IPS DF 6.9 (cell line): ENCODE data around the gene MATCAP1.

Experiments used
- DNase-seq: peaks from one replicate; pipeline ENCODE4 v3.0.0-alpha.2; 2013; ENCODE audit warnings: low read depth, low spot score
- H3K27ac ChIP-seq: one replicate; pipeline ENCODE4 v1.5.1; 2013; ENCODE audit warnings: low read length, control low read depth
- H3K27me3 ChIP-seq: 2 replicates; pipeline ENCODE4 v1.6.1; 2013; ENCODE audit warnings: mild to moderate bottlenecking, low read length; ENCODE audit not compliant: control insufficient read depth, insufficient read depth
- H3K36me3 ChIP-seq: 2 replicates; pipeline ENCODE4 v1.6.1; 2013; ENCODE audit warnings: low read length; ENCODE audit not compliant: control insufficient read depth, insufficient read depth
- H3K4me1 ChIP-seq: 2 replicates; pipeline ENCODE4 v1.6.1; 2013; ENCODE audit warnings: low read length; ENCODE audit not compliant: control insufficient read depth, insufficient read depth
- H3K4me3 ChIP-seq: 2 replicates; pipeline ENCODE4 v1.5.1; 2013; ENCODE audit warnings: mild to moderate bottlenecking, low read length
- H3K9me3 ChIP-seq: 2 replicates; pipeline ENCODE4 v1.6.1; 2013; ENCODE audit warnings: low read length, inconsistent platforms; ENCODE audit not compliant: control insufficient read depth, insufficient read depth
- WGBS: extraction: QIAGEN DNeasy Blood & Tissue Kit; methylation state at CpG from one replicate; pipeline ENCODE4 v1.1.7; 2013; ENCODE audit warnings: mixed read lengths, missing lambda C conversion rate; ENCODE audit not compliant: insufficient read length, insufficient coverage; 5-methylcytosine and 5-hydroxymethylcytosine counted together

MATCAP1 gene

DNA sequence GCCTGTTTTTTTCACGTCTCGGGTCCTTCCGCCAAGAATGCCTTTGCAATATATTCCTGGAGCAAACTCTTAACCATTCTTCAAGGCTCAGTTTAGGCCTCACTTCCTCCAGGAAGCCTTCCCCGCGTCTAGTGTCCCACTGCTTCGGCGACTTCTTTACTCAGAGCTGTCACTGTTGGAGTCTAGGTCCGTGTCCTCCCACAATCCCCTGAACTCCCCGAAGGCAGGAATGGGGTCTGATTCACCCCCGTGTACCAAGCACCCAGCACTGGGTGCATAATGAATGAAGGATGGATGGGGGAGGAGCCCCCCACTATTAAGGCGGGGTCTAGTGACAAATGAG lies 508 bp downstream of the MATCAP1 start:
- no peak for DNase-seq
- WGBS, result no CpG with 5 or more reads among the region's 11 CpGs

DNA sequence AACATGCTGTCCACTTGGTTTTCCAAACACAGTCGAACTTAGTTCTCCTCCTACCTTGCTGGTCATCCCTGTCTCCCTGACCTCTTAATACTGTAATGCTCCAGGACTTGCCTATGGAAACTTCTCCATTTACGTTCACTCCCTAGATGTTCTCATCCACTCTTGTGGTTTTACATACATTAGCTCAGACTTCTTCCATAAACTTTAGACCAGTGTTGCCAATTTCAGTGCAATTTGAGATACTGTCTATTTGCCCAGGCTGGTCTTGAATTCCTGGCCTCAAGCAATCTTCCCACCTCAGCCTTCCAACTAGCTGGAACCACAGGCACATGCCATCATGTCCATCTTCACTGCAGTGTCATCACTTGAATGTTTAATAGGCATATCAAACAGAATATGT lies 1.5 kb downstream of the MATCAP1 start:
- no peak for DNase-seq
- Histone ChIP-seq H3K36me3 (peaks cover 5% of the 10 kb centered on the region; the same call in 1 of the 2 replicates), H3K9me3 (no peaks in the 10 kb centered on the region), H3K27me3 (peaks cover 11% of the 10 kb centered on the region; the same call in 1 of the 2 replicates), H3K27ac (no peak overlapping the region), H3K4me1 (peaks cover 12% of the 10 kb centered on the region), H3K4me3 (no peak overlapping the region)
- no CpG with 5 or more reads among the region's 2 CpGs for WGBS

More for the DNA sequence above, 508 bp downstream of the MATCAP1 start:
- Histone ChIP-seq H3K4me3 (peak overlapping the region; percentile 96; the same call in 1 of the 2 replicates), H3K27me3 (peaks cover 9% of the 10 kb centered on the region; the same call in 1 of the 2 replicates), H3K27ac (no peak overlapping the region), H3K36me3 (peaks cover 5% of the 10 kb centered on the region; the same call in 1 of the 2 replicates), H3K9me3 (no peaks in the 10 kb centered on the region), H3K4me1 (peaks cover 12% of the 10 kb centered on the region)

DNA sequence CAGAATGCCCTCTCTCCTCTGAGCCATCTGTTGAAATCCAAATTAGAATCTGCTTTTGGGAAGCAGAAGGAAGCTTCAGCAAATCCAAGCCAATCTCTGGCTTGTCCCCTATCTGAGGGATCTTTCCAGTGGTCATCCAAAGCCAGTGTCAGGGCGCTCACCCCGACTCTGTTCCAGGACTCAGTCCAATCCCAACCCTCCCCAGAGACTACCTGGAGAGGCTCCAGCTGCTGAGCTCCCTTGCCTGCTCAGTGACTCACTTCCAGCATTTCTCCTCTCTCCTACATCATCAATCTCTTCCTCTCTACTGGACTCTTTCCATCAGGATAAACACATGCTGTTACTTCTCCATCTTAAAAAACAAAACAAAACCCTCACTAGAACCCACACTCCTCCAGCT lies 2.4 kb downstream of the MATCAP1 start:
- Histone ChIP-seq H3K27me3 (peaks cover 17% of the 10 kb centered on the region; the same call in 1 of the 2 replicates), H3K4me3 (no peak overlapping the region), H3K36me3 (peaks cover 5% of the 10 kb centered on the region; the same call in 1 of the 2 replicates), H3K9me3 (no peaks in the 10 kb centered on the region), H3K4me1 (peaks cover 11% of the 10 kb centered on the region; the same call in 1 of the 2 replicates), H3K27ac (no peak overlapping the region)
- no CpG with 5 or more reads among the region's 2 CpGs for WGBS
- DNase-seq, result no peak

DNA sequence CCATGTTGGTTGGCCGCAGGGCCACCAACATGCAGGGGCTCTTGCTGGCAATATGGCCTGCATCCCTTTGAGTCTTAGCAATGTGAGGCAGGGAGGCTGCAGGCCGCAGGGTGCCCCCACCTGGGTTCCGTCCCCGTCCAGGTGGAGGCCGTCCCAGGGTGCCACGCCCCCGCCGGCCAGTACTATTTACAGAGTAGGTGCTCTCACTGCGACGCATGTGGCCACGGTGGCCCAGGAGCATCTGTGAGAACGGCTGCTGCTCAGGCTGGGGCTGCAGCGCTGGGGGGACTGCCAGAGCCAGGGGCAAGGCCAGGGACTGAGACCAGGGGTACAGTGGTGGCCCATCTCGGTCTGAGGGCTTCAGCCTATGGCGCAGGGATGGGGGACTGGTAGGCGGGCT lies 3.6 kb downstream of the MATCAP1 start:
- H3K4me3 ChIP-seq, result no peak overlapping the region
- H3K27me3 ChIP-seq, result peaks cover 24% of the 10 kb centered on the region
- DNase-seq, result no peak
- WGBS, result no CpG with 5 or more reads among the region's 16 CpGs
- H3K4me1 ChIP-seq, result peaks cover 10% of the 10 kb centered on the region; the same call in 1 of the 2 replicates
- no peaks in the 10 kb centered on the region for H3K9me3 ChIP-seq
- H3K36me3 ChIP-seq, result peaks cover 5% of the 10 kb centered on the region; the same call in 1 of the 2 replicates
- H3K27ac ChIP-seq, result no peak overlapping the region

DNA sequence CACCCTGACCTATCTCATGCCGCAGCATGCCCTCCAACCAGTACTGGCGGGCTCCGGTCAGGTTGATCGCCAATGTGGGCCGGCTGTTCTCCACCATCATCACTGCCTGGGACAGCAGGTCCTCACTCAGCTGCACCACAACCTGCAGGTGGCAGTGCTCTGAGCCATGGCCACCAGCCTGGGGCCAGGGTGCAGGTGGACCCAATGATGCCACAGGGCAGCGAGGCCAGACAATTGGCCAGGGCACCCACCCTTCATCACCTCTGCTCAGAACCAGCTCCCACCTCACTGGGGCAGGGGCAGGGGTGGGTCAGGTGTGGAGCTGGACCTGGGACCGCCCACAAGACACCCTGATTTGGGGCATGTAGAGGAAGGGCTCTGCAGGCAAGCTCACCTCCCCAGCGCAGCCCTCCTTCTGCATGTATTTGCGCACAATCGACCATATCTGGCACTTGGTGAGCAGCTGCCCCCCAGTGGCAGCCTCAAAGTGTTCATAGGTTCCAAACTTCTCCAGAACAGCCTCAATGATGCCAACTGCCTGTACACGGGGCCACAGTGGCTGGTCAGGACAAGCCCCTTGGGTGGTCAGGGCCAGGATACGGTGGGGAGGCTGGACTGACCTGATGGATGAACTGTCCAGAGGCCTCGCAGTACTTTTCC lies 4.2 kb downstream of the MATCAP1 start:
- Histone ChIP-seq H3K27ac (no peak overlapping the region), H3K4me1 (peaks cover 4% of the 10 kb centered on the region; the same call in 1 of the 2 replicates), H3K27me3 (peaks cover 24% of the 10 kb centered on the region)

DNA sequence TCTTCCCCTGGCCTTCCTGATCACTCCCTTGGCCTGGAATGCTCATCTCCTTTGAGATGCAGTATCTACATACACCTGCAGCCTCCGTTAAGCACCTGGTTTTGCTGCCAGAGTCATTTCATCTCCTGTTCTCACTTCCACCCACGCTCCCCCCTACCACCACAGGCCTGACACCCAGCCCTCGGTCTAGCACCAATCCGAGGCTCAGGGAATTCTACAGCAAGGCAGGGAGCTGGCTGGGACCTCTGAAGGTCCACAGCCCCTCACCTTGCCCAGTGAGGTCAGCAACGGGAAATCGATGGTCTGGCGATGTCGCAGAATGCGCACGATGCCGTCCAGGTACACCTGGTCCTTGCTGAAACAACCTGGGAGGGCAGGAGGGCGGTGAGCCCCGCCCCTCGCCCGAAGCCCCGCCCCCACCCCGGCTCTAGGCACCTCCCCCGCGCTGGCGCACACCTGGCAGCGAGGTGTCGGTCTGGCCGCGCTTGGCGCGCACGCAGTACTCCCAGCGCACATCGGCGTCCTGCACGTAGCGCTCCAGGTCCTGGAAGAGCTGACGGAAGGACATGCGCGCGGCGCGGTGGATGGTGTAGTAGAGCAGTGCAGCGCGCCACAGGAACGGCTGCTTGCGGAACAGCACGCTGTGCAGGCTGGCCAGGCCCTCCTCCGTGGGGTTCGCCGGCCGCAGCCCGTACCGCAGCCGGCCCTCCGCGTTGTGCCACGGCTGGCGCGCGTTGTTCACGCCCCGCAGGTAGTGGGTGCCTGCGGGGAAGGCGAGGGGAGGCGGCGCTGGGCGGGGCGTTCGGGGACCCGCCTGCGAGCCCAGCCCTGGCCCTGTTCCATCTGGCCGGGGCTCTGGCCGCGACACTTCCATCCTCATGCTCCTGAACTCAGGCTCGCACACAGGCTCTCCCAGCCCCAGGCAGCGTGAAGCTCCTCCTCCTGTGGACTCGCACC lies 5.7 kb downstream of the MATCAP1 start:
- no peak for DNase-seq
- no peak overlapping the region for H3K27ac ChIP-seq
- no peaks in the 10 kb centered on the region for H3K36me3 ChIP-seq
- H3K4me3 ChIP-seq, result peak overlapping the region; percentile 41; the same call in 1 of the 2 replicates
- no peaks in the 10 kb centered on the region; the same call in 1 of the 2 replicates for H3K4me1 ChIP-seq
- H3K27me3 ChIP-seq, result peaks cover 34% of the 10 kb centered on the region
- no CpG with 5 or more reads among the region's 73 CpGs for WGBS
- no peaks in the 10 kb centered on the region for H3K9me3 ChIP-seq

More for the DNA sequence above, 4.2 kb downstream of the MATCAP1 start:
- peaks cover 3% of the 10 kb centered on the region; the same call in 1 of the 2 replicates for H3K36me3 ChIP-seq
- no CpG with 5 or more reads among the region's 13 CpGs for WGBS
- no peak for DNase-seq
- H3K4me3 ChIP-seq, result no peak overlapping the region
- H3K9me3 ChIP-seq, result no peaks in the 10 kb centered on the region

DNA sequence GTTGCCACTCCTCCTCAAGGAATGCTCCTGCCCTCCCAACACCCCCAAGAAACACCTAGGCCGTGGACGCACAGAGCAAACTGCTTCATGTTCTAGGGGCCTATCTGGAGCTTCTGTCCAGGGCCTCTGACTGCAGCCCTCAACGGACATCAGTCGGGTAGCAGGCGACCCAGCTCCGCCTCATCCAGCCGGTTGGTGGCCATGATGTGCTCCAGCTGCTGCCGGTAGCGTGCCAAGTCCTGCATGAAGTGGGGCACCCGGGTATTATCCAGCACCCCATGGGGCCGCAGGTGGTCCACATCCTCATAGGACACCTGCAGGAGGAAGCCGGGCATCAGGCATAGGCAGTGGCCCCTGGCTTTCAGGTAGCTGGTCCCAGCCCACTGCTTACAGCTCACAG lies 7.1 kb downstream of the MATCAP1 start:
- Histone ChIP-seq H3K4me3 (no peak overlapping the region), H3K27ac (no peak overlapping the region), H3K9me3 (no peaks in the 10 kb centered on the region), H3K27me3 (peaks cover 43% of the 10 kb centered on the region), H3K36me3 (no peaks in the 10 kb centered on the region), H3K4me1 (no peaks in the 10 kb centered on the region; the same call in 1 of the 2 replicates)
- no CpG with 5 or more reads among the region's 12 CpGs for WGBS
- no peak for DNase-seq

DNA sequence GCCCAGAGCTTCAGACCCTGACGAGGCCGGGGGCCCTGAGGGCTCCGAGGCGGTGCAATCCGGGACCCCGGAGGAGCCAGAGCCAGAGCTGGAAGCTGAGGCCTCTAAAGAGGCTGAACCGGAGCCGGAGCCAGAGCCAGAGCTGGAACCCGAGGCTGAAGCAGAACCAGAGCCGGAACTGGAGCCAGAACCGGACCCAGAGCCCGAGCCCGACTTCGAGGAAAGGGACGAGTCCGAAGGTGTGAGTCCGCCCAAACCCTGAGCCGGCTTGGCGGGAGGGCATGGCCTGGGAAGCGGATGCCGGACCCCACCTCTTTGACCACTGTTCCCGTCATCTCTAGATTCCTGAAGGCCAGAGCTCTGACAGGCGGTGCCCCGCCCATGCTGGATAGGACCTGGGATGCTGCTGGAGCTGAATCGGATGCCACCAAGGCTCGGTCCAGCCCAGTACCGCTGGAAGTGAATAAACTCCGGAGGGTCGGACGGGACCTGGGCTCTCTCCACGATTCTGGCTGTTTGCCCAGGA lies 9.0 kb downstream of the MATCAP1 start:
- peaks cover 2% of the 10 kb centered on the region; the same call in 1 of the 2 replicates for H3K4me1 ChIP-seq
- no peak overlapping the region; the same call in 1 of the 2 replicates for H3K4me3 ChIP-seq
- no peaks in the 10 kb centered on the region for H3K36me3 ChIP-seq
- H3K27ac ChIP-seq, result no peak overlapping the region
- no CpG with 5 or more reads among the region's 31 CpGs for WGBS
- H3K27me3 ChIP-seq, result peaks cover 52% of the 10 kb centered on the region
- no peaks in the 10 kb centered on the region for H3K9me3 ChIP-seq
- no peak for DNase-seq

DNA sequence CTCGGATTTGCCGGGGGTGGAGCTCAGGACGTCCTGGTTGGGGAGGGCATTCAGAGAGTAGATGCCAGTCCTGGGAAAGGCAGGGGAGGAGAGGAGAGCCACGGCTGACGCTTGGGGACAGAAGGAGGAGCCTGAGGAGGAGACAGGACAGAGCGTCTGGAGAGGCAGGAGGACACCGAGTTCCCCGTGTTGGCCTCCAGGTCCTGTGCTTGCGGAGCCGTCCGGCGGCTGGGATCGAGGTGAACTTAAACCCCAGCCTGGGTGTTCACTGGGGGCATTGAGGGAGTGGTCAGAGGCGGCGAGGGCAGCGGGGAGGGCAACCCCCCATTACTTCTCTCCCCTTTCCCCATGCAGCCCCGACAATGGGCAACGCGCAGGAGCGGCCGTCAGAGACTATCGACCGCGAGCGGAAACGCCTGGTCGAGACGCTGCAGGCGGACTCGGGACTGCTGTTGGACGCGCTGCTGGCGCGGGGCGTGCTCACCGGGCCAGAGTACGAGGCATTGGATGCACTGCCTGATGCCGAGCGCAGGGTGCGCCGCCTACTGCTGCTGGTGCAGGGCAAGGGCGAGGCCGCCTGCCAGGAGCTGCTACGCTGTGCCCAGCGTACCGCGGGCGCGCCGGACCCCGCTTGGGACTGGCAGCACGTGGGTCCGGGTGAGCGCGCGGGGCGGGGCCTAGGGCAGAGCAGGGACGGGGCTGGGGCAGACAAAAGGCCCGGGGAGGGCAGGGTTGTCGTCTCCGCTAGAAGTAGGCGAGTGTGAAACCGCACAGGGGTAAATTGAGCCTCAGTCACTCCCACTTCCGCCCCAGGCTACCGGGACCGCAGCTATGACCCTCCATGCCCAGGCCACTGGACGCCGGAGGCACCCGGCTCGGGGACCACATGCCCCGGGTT lies 9.7 kb downstream of the MATCAP1 start:
- Histone ChIP-seq H3K36me3 (no peaks in the 10 kb centered on the region), H3K27me3 (peaks cover 56% of the 10 kb centered on the region), H3K27ac (no peak overlapping the region), H3K4me3 (peak overlapping the region; percentile 22; the same call in 1 of the 2 replicates), H3K4me1 (peaks cover 2% of the 10 kb centered on the region; the same call in 1 of the 2 replicates), H3K9me3 (no peaks in the 10 kb centered on the region)
- WGBS, result no CpG with 5 or more reads among the region's 71 CpGs
- DNase-seq, result no peak
